Urothelium cell line (cell line): ENCODE measurements around the gene BRPF1.
A peak's percentile ranks its signal among the peaks of the same experiment; 100 is the strongest.

ENCODE experiments used
- DNase-seq: peaks from one replicate; pipeline ENCODE4 v3.0.0; 2011; ENCODE audit warnings: low spot score, mixed read lengths
- FAIRE-seq: peaks from 2 replicates; lab custom pipeline; 2011; peaks lifted over from hg19 to GRCh38; lab: Jason Lieb, UNC

The BRPF1 gene

DNA sequence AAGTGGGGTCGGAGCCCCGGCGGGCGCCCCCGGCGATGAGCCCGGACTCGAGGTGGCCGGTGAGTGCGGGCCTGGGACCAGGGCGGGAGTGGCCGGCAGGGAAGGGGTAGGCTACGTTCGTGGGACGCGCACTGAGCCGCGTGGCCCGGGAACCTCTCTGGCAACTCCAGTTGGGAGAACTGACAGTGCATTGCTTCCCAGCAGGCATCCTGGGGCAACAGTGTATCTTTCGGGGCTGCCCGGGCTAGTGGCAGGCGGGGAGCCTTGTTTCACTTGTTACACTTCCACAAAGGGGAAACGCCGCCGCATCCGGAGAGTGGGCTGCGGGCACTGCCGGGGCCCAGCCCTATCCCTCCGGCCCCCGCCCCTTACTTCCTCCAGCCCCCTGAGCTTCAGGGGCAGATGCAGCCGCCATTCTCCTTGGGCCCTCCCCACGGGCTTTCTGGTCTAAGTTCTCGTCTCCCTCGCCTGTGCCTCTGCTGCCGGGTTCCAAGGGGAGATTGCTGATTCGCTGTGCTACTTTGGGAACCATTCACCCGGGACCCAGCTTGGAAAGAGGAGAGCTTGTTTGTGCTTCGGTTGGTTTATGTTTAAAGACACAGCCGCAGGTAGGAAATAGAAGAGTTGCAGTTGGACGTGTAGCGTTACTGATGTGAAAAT lies 675 bp downstream of the BRPF1 start:
- FAIRE-seq (no peak), DNase-seq (peak; percentile 16)

DNA sequence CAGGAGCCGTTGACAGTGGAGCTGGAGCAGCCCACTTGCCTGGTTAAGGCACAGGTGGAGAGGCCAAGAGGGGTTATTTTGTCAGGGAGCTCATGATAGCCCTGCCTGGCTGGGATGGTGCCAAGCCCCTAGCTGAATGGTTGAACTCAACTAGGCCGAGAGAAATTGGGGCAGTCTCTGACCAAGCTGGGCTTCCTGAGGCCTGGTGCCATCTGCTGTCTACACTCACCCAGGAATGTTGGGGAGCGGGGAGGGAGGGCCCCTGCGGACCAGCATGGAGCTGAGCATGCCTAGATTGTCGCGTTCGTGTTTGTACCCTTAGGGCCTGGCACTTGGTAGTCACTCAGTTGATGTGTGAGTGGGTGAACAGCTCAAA lies 1.2 kb downstream of the BRPF1 start:
- DNase-seq (no peak), FAIRE-seq (no peak)

DNA sequence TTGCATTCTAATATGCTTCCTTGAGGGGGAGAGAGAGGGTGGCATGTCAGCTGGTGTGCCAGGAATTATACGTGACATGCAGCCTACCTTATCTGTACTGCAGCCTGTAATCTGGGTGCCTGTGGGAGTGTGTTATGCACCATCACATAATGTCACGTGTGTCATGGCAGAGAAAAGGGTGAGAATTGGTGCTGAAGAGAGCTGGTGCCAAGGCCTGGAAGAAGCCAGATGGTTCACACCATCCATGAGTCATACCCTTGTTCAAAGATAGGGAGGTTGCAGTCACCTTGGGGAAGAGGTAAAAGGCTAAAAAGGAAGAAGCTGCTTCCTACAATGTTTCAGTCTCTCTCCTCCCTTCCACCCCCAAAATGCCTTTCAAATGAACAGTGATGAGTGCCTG lies 5.3 kb downstream of the BRPF1 start:
- DNase-seq (no peak), FAIRE-seq (no peak)

DNA sequence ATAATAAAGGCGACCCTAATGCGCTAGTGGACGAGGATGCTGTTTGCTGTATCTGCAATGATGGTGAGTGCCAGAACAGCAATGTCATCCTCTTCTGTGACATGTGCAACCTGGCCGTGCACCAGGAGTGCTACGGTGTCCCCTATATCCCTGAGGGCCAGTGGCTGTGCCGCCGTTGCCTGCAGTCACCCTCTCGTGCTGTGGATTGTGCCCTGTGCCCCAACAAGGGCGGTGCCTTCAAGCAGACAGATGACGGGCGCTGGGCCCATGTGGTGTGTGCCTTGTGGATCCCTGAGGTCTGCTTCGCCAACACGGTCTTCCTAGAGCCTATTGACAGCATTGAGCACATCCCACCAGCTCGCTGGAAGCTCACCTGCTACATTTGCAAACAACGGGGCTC lies 7.6 kb downstream of the BRPF1 start:
- FAIRE-seq (no peak), DNase-seq (no peak)

DNA sequence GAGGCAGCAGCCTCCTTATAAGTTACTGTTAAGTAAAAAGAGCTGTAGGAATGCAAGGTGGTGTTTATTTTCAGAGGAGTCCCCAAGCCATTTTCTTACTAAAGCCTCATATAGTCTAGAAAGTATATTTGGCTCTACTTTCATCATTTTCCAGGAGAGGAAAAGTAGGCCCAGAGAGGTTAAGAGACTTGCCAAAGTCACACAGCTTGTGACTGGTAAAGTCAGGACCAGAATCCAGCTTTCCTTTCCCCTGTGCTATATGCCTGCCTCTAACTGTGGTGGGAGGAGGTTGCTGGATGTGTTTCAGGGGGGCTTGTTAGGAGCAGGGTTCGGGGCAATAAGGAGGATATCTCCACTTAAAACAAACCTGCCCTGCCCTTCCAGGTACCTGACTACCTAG lies 11.0 kb downstream of the BRPF1 start:
- FAIRE-seq (no peak), DNase-seq (no peak)

DNA sequence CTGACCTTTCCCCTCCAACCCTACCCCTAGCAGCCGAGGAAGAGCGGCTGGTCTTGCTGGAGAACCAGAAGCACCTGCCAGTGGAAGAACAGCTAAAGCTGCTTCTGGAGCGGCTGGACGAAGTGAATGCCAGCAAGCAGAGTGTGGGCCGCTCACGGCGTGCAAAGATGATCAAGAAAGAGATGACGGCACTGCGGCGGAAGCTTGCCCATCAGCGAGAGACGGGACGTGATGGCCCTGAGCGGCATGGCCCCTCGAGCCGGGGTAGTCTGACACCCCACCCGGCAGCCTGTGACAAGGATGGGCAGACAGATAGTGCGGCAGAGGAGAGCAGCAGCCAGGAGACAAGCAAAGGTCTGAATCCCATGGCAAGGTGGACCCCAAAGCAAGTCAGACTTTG lies 12.0 kb downstream of the BRPF1 start:
- FAIRE-seq: no peak
- DNase-seq: no peak

DNA sequence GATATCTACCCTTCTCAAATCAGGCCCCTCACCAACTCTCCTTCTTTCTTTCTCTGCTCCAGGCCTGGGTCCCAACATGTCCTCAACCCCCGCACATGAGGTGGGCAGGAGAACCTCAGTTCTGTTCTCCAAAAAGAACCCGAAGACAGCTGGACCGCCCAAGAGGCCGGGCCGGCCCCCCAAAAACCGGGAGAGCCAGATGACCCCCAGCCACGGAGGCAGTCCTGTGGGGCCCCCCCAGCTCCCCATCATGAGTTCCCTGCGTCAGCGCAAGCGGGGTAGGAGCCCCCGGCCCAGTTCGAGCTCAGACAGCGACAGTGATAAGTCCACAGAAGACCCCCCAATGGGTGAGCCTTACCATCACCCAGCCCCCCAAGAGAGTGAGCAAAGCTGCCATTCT lies 12.6 kb downstream of the BRPF1 start:
- FAIRE-seq: no peak
- no peak for DNase-seq

DNA sequence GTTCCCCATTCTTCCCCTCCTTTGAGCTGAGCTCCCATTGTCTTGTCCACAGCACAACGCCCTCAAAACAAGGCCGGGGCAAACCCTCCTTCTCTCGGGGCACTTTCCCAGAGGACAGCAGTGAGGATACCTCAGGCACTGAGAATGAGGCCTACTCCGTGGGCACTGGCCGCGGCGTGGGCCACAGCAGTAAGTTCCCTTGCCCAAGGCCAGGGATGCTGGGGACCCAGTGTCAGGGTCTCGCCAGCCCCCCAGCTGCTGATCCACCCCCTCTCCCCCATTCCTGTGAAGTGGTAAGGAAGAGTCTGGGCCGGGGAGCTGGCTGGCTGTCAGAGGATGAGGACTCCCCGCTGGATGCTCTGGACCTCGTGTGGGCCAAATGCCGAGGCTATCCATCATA lies 14.0 kb downstream of the BRPF1 start:
- no peak for FAIRE-seq

DNA sequence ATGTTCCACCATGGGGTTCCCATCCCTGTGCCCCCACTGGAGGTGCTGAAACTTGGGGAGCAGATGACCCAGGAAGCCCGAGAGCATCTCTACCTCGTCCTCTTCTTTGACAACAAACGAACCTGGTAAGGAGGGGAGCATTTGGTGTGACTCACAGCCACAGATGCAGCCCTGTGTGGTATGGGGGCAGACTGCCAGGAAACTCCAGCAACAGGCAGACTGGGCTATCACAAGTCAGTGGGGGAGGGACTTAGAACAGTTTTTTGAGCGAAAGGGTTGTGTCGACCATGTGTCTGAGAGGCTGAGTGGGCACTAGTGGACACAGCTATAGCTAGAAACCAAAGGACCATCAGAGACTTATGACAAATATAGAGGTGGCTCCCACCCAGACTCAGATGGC lies 14.8 kb downstream of the BRPF1 start:
- DNase-seq: no peak

More for the DNA sequence above, 14.0 kb downstream of the BRPF1 start:
- no peak for DNase-seq

DNA sequence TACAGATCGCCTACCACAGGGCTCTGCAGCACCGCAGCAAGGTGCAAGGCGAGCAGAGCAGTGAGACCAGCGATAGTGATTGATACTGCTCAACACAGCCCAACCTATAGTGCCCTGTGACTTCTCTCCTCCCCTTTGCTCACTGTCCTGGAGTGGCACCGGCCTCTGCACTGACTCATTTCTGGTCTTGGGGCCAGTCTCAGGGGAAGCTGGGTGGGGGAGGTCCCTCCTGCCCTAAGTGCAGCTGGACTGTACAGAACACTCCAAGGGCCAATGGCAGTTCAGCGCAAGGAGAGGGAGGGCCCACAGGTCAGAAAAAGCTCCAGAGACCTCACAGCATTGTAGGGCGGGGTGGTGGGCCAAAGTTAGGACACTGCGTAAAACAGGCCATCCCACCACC lies 15.7 kb downstream of the BRPF1 start:
- DNase-seq (no peak), FAIRE-seq (no peak)

More for the DNA sequence above, 14.8 kb downstream of the BRPF1 start:
- FAIRE-seq: no peak

DNA sequence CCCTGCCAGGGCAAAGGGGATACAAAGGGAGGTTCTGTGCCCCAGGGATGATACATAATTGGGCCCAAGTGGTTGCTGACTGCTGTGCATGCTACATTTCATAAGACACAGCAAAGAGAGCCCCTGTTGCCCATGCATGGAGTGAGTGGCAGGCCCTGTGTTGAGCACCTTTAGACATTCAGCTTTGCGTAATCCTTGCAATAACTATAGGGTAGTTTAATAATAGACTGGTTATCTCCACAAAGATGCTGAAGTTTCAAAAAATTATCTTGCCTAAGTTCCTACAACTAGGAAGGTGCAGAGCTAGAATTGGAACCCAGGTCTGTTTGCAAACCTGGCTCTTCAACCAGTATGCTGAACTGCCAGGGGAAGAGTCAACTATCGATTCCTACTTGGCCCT lies 16.5 kb downstream of the BRPF1 start:
- DNase-seq: no peak
- FAIRE-seq: no peak

DNA sequence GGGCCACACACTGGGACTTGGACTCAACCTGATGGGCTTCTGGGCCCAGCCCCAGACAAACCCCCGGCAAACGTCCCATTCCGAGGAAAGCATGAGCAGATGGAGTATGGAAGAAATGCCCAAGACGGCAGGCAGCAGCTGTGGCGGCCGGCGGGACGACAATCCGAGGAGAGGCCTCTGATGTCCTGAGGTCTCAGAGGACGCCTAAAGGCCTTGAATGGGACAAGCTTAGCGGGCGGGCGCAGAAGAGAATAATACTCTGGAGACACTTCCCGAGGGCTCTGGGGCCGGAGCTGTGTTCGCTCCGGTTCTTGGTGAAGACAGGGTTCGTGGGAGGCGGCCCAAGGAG lies 17.7 kb downstream of the BRPF1 start:
- FAIRE-seq: no peak

DNA sequence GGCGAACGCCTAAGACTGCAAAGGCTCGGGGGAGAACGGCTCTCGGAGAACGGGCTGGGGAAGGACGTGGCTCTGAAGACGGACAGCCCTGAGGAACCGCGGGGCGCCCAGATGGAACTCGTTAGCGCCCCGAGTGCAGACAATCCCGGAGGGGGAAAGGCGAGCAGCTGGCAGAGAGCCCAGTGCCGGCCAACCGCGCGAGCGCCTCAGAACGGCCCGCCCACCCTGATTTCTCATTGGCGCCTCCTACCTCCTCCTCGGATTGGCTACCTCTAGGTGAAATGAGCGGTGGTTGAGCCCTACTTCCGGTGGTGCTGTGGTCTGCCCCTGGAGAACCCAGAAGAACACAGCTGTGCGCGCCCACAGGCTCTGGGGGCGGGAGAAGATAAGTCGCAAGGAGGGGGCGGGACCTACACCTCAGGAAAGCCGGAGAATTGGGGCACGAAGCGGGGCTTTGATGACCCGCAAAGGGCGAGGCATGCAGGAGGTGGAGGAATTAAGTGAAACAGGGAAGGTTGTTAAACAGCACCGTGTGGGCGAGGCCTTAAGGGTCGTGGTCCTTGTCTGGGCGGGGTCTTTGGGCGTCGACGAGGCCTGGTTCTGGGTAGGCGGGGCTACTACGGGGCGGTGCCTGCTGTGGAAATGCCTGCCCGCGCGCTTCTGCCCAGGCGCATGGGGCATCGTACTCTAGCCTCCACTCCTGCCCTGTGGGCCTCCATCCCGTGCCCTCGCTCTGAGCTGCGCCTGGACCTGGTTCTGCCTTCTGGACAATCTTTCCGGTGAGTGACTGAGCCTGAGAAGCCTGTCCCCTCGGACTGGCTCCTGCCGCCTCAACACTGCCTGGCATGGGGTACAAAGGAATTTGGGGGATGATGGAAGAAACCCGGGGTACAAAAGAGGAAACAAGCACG lies 18.4 kb downstream of the BRPF1 start, which contains the start of gene OGG1:
OGG1 (plus strand) TSS at position 308 of the 911 bp plus-strand sequence; CDS start at position 643, 335 bp downstream.
- FAIRE-seq (no peak), DNase-seq (peak; percentile 98)

More for the DNA sequence above, 17.7 kb downstream of the BRPF1 start:
- no peak for DNase-seq

DNA sequence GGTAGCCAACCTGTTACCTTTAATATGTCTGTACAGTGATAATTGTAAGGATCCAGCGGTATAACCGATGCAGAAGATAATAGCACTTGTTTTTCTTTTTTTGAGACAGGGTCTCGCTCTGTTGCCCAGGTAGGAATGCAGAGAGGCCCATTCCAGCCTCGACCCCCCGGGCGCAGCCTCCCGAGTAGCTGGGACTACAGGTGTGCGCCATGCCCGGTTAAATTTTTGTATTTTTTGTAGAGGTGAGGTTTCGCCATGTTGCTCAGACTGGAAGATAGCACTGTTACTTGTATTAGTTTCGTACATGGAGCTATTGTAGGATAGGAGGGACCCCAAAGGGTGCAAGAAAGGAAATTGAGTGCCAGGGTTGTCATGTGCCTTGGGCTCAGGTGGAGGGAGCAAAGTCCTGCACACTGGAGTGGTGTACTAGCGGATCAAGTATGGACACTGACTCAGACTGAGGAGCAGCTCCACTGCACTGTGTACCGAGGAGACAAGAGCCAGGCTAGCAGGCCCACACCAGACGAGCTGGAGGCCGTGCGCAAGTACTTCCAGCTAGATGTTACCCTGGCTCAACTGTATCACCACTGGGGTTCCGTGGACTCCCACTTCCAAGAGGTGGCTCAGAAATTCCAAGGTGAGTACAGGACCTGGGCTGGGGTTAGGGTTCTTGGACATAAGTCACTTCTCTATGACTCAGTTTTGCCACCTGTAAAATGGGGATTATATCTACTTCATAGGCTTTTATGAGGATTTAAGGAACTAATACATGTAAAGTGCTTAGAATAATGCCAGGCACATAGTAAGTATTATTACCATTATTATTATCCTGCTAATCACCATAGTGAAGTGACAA lies 19.2 kb downstream of the BRPF1 start:
- DNase-seq (peak; percentile 30), FAIRE-seq (no peak)

DNA sequence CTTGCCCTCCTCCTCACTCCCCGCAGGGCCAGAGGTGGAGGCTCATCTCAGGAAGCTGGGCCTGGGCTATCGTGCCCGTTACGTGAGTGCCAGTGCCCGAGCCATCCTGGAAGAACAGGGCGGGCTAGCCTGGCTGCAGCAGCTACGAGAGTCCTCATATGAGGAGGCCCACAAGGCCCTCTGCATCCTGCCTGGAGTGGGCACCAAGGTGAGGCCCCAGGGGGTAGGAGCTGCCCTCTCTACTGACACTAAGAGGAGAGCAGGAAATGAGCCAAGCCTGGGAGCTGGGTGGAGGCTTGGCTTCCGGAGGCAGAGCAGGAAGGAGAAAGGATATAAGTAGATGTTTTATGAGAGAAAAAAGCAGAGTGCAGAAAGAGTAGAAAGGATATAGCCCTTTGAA lies 23.1 kb downstream of the BRPF1 start:
- no peak for FAIRE-seq

DNA sequence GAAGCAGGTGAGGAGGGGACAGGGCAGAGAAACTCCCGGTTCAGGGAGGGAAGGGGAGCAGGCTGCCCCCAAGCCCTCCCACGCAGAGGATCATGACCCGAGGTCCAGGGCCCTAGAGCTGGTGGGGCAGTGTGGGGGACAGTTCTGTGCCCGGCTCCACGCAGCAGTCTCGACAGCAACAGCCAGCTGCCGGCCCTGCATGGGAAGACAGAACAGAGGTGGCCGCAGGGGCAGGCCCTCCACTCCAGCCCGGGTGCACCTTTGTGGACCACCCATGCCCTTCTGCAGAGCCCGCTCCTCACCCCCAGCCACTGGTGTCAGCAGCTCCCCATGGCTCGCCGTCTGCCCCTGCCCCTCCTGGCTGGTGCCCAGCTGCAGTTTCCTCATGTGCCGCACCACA lies 25.9 kb downstream of the BRPF1 start:
- FAIRE-seq (no peak), DNase-seq (no peak)

More for the DNA sequence above, 23.1 kb downstream of the BRPF1 start:
- DNase-seq: no peak

DNA sequence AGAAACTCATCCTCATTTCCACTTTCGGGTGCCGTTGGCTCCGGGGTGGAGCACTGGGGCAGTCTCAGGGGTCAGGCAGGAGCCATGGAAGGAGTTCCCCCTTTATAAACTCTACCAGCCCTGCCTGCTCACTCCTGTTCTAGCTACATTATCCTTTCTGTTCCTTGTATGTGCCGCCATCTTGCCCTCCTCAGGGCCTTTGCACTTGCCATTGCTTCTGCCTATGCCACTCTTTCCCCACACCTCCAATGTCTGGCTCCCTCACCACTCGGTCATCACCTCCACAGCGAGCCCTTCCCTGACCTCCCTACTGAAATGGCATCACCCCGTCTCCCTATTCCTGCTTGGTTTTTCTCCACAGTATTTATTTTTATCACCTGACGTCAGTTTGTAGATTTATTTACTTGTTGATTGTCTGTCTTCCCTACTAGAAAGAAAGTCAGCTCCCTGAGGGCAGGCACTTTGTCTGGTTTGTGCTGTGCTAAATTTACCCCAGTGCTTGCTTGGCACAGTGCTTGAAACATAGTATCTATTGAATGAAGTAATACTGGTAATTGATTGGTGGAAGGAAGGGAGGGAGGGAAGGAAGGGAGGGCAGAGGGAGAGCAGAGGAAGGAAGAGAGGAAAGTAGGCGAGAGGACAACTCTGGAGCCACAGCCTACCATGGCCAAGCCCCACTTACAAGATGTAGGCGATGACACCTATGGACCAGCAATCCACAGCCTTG lies 29.4 kb downstream of the BRPF1 start:
- DNase-seq (no peak), FAIRE-seq (no peak)

DNA sequence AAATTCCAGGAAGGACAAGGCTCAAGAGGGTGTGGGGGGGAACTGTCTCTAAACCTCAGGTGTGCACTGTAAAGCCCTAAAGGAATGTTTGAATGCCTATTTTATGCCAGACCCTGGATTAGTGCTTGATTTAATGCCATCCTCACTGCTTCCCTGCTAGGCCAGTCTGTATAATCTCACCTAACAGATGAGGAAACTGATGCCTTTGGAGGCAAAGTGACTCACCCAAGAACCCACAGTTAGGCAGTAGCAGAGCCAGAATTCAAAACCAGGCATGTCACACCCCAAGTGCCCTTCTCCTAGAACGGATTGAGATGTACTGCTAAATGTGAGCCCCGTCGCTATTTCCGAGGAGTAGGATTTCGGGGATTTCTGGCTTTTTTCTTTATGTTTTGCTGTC lies 30.4 kb downstream of the BRPF1 start:
- DNase-seq: no peak
- no peak for FAIRE-seq

DNA sequence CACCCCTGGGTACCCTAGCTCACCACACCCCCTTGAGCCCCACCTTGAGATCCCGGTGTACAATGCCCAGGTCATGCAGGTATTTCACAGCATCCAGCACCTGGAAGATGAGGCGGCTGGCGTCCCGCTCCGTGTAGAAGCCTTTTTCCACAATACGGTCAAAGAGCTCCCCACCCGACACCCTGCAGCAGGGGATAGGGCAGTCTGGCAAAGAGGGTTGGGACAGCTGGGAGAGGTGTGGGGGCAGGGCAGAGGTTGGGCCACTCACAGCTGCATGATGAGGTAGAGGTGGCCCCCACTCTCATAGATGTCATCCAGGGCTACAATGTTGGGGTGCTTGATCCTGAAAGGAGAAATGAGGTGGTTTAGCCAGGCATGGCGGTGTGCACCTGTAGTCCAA lies 31.3 kb downstream of the BRPF1 start:
- DNase-seq (no peak), FAIRE-seq (no peak)

DNA sequence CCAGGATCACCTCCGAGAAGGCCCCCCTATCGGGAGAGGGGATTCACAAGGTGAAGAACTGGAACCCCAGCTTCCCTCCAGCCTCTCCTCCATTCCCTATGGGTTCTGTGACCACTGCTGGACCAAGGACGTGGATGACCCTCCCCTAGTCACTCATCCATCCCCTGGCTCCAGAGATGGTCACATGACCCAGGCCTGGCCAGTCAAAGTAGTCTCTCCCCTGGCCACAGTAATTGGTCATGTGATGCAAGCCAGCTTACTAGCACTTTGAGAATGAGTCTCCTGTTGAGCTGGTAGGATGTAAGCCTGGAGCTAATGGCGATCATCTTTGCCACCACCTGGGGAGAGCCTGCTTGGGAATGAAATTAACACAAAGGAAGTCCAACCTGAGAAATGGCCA lies 34.3 kb downstream of the BRPF1 start:
- DNase-seq (no peak), FAIRE-seq (no peak)

DNA sequence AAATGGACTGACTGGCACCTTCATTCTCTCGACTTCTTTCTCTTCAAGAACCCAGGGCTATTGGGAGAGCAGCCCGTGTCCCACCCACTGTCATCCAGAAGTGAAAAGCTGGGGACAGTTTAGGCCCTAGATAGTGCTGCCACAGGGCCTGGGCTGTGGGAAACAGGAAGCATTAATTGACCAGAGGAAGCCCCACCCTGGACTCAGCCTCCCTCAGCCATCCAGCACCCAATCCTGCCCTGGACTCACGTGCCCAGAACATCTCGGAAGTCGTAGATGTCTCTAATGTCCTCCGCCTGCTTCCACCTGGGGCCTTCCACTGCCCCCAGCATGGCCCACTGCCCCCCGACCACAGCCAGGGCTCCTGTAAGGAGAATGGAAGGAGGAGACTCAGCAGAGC lies 35.9 kb downstream of the BRPF1 start:
- FAIRE-seq: no peak
- DNase-seq: no peak
